HL-60/S4 treated with phorbol 12-myristate 13-acetate at 8.2 ng/mL for 4 days and 3 days (cell line): ENCODE results near the gene JAG2.

ENCODE experiments used
- in situ Hi-C: fragments of 300-500 bp; cut with MboI; formaldehyde crosslinking; loops from 2 replicates; pipeline ENCODE4 v1.15.0; 2022; ENCODE audit warnings: low sequenced_read_pairs

JAG2 gene

GRCh38 chr14:105123064-105123665 is 45.4 kb downstream of the JAG2 start:
- in situ Hi-C loops = no loop called here

- in situ Hi-C loops = no loop called here
These were observed 48.5 kb downstream of the JAG2 start for GRCh38 chr14:105120056-105120455.

GRCh38 chr14:105119408-105120025 is 49.1 kb downstream of the JAG2 start:
- in situ Hi-C loops = no loop called here

GRCh38 chr14:105118646-105119407 is 49.7 kb downstream of the JAG2 start:
- in situ Hi-C loops = no loop called here

- in situ Hi-C loops = no loop called here
These were observed 50.7 kb downstream of the JAG2 start for GRCh38 chr14:105117710-105118385.

- in situ Hi-C loops = no loop called here
These were observed 51.3 kb downstream of the JAG2 start for GRCh38 chr14:105117257-105117646.

- in situ Hi-C loops = no loop called here
These were observed 51.9 kb downstream of the JAG2 start for GRCh38 chr14:105116451-105117256.

- in situ Hi-C loops = loop anchor here (10.0 kb wide), 1 partner anchor 256 kb away; no protein-coding TSS in a partner anchor
These were observed 59.3 kb downstream of the JAG2 start for GRCh38 chr14:105109243-105109642.

GRCh38 chr14:105108516-105108864 is 60.1 kb downstream of the JAG2 start:
- in situ Hi-C loops = loop anchor here (10.0 kb wide), 1 partner anchor 256 kb away; no protein-coding TSS in a partner anchor

- in situ Hi-C loops = loop anchor here (10.0 kb wide), 1 partner anchor 257 kb away; no protein-coding TSS in a partner anchor
These were observed 60.6 kb downstream of the JAG2 start for GRCh38 chr14:105107781-105108515.

GRCh38 chr14:105107351-105107750 is 61.2 kb downstream of the JAG2 start:
- in situ Hi-C loops = loop anchor here (10.0 kb wide), 1 partner anchor 257 kb away; no protein-coding TSS in a partner anchor

GRCh38 chr14:105105158-105105557 is 63.4 kb downstream of the JAG2 start:
- in situ Hi-C loops = loop anchor here (10.0 kb wide), 1 partner anchor 260 kb away; no protein-coding TSS in a partner anchor

- in situ Hi-C loops = loop anchor here (10.0 kb wide), 1 partner anchor 262 kb away; no protein-coding TSS in a partner anchor
These were observed 65.7 kb downstream of the JAG2 start for GRCh38 chr14:105102893-105103292.

GRCh38 chr14:105102361-105102870 is 66.2 kb downstream of the JAG2 start:
- in situ Hi-C loops = loop anchor here (10.0 kb wide), 1 partner anchor 262 kb away; no protein-coding TSS in a partner anchor

- in situ Hi-C loops = loop anchor here (10.0 kb wide), 1 partner anchor 264 kb away; no protein-coding TSS in a partner anchor
These were observed 67.7 kb downstream of the JAG2 start for GRCh38 chr14:105100910-105101309.

GRCh38 chr14:105099778-105100177 is 68.8 kb downstream of the JAG2 start:
- in situ Hi-C loops = loop anchor here (10.0 kb wide), 1 partner anchor 265 kb away; no protein-coding TSS in a partner anchor

GRCh38 chr14:105098316-105098715 is 70.3 kb downstream of the JAG2 start:
- in situ Hi-C loops = no loop called here

- in situ Hi-C loops = no loop called here
These were observed 70.8 kb downstream of the JAG2 start for GRCh38 chr14:105097794-105098127.

GRCh38 chr14:105096206-105096875 is 72.2 kb downstream of the JAG2 start:
- in situ Hi-C loops = no loop called here
